Measurements from ENCODE around the gene BIN1.

Gene BIN1

GRCh38 chr2:127094509-127095366 lies 12.2 kb downstream of the BIN1 start:
- Histone ChIP-seq H3K4me3 (ENCODE audit: low read length) (no peak overlapping the region), H4K20me1 (ENCODE audit: insufficient read depth, low read length) (no peaks in the 10 kb centered on the region), H3K4me1 (ENCODE audit: low read length) (no peaks in the 10 kb centered on the region), H3K79me2 (ENCODE audit: low read length) (no peaks in the 10 kb centered on the region), H3K27me3 (replicated peaks; ENCODE audit: insufficient read depth, low read length) (no peaks in the 10 kb centered on the region), H3K9me3 (replicated peaks; ENCODE audit: insufficient read depth, low read length) (no peaks in the 10 kb centered on the region), H3K9me2 (replicated peaks; ENCODE audit: insufficient read depth, low read length) (no peaks in the 10 kb centered on the region), H3K4me2 (ENCODE audit: low read depth, low read length) (no peak overlapping the region), H3K36me3 (replicated peaks; ENCODE audit: insufficient read depth, low read length) (no peaks in the 10 kb centered on the region), H3K9ac (ENCODE audit: low read length) (no peak overlapping the region), H2AFZ (ENCODE audit: low read length) (no peak overlapping the region), H3F3A (ENCODE audit: insufficient read depth, low read length) (no peaks in the 10 kb centered on the region), H3K27ac (ENCODE audit: low read length) (no peak overlapping the region)
- no peak for DNase-seq
- TF ChIP-seq, protein P1, sequence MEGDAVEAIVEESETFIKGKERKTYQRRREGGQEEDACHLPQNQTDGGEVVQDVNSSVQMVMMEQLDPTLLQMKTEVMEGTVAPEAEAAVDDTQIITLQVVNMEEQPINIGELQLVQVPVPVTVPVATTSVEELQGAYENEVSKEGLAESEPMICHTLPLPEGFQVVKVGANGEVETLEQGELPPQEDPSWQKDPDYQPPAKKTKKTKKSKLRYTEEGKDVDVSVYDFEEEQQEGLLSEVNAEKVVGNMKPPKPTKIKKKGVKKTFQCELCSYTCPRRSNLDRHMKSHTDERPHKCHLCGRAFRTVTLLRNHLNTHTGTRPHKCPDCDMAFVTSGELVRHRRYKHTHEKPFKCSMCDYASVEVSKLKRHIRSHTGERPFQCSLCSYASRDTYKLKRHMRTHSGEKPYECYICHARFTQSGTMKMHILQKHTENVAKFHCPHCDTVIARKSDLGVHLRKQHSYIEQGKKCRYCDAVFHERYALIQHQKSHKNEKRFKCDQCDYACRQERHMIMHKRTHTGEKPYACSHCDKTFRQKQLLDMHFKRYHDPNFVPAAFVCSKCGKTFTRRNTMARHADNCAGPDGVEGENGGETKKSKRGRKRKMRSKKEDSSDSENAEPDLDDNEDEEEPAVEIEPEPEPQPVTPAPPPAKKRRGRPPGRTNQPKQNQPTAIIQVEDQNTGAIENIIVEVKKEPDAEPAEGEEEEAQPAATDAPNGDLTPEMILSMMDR (IDR thresholded peaks at IDR 0.05; ENCODE audit: low read length) = no peak

- H3K4me3 ChIP-seq (ENCODE audit: low read length) = no peak overlapping the region
- no peaks in the 10 kb centered on the region for H3K36me3 ChIP-seq (replicated peaks; ENCODE audit: insufficient read depth, low read length)
- DNase-seq = no peak
- H3K4me2 ChIP-seq (ENCODE audit: low read depth, low read length) = no peak overlapping the region
- no peak overlapping the region for H3K27ac ChIP-seq (ENCODE audit: low read length)
- H3F3A ChIP-seq (ENCODE audit: insufficient read depth, low read length) = no peaks in the 10 kb centered on the region
- H3K4me1 ChIP-seq (ENCODE audit: low read length) = no peaks in the 10 kb centered on the region
- H3K9me2 ChIP-seq (replicated peaks; ENCODE audit: insufficient read depth, low read length) = no peaks in the 10 kb centered on the region
- H3K9ac ChIP-seq (ENCODE audit: low read length) = no peak overlapping the region
- no peaks in the 10 kb centered on the region for H3K27me3 ChIP-seq (replicated peaks; ENCODE audit: insufficient read depth, low read length)
- no peaks in the 10 kb centered on the region for H3K79me2 ChIP-seq (ENCODE audit: low read length)
- no peaks in the 10 kb centered on the region for H4K20me1 ChIP-seq (ENCODE audit: insufficient read depth, low read length)
- no peaks in the 10 kb centered on the region for H3K9me3 ChIP-seq (replicated peaks; ENCODE audit: insufficient read depth, low read length)
- no peak overlapping the region for H2AFZ ChIP-seq (ENCODE audit: low read length)
- TF ChIP-seq, protein P1 (IDR thresholded peaks at IDR 0.05; ENCODE audit: low read length) = no peak
- TF ChIP-seq EZH2phosphoT487 (IDR thresholded peaks at IDR 0.05; ENCODE audit: low read length) = no peak
- TF ChIP-seq EZH2 (optimal IDR thresholded peaks at IDR 0.05; ENCODE audit: low read depth, low read length) = no peak
These were observed 13.2 kb downstream of the BIN1 start for GRCh38 chr2:127093648-127094210.

DNA sequence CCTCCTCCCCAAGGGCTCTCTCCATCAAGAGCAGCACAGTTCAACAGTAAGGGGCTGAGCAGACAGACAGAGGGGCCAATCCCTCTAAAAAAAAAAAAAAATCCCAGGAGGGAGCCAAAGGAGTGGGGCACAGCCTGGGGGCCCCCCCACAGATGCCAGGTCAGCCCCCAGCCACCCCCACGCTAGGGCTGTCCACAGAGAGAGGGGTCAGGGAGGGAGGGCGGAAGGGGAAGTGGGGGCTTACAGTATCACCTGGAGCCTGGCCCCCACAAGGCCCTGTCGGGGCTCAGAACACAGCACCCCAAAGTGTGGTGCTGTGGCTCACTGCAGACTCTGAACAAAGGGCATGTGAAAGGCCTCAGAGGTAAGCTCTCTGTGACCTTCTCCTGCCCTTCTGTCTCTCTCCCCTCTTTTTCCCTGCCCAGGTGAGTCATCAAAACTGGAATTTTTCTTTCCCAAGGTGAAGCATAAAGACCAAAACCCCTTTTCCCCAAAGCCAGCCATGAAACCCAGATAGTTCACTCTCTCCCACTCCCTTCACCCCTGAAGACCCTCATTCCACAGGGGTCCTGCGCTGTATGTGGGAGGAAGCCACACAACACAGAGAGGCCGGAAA lies 13.9 kb downstream of the BIN1 start:
- no peak overlapping the region for H3K4me2 ChIP-seq (ENCODE audit: low read depth, low read length)
- H3K9me3 ChIP-seq (replicated peaks; ENCODE audit: insufficient read depth, low read length) = no peaks in the 10 kb centered on the region
- DNase-seq = no peak
- H2AFZ ChIP-seq (ENCODE audit: low read length) = no peak overlapping the region
- H3K9ac ChIP-seq (ENCODE audit: low read length) = no peak overlapping the region
- no peaks in the 10 kb centered on the region for H3K36me3 ChIP-seq (replicated peaks; ENCODE audit: insufficient read depth, low read length)
- no peaks in the 10 kb centered on the region for H3K9me2 ChIP-seq (replicated peaks; ENCODE audit: insufficient read depth, low read length)
- no peaks in the 10 kb centered on the region for H3K4me1 ChIP-seq (ENCODE audit: low read length)
- no peaks in the 10 kb centered on the region for H4K20me1 ChIP-seq (ENCODE audit: insufficient read depth, low read length)
- no peaks in the 10 kb centered on the region for H3K79me2 ChIP-seq (ENCODE audit: low read length)
- H3K27ac ChIP-seq (ENCODE audit: low read length) = no peak overlapping the region
- no peaks in the 10 kb centered on the region for H3F3A ChIP-seq (ENCODE audit: insufficient read depth, low read length)
- no peak overlapping the region for H3K4me3 ChIP-seq (ENCODE audit: low read length)
- no peaks in the 10 kb centered on the region for H3K27me3 ChIP-seq (replicated peaks; ENCODE audit: insufficient read depth, low read length)
- TF ChIP-seq EZH2phosphoT487 (IDR thresholded peaks at IDR 0.05; ENCODE audit: low read length) = no peak
- no peak for TF ChIP-seq EZH2 (optimal IDR thresholded peaks at IDR 0.05; ENCODE audit: low read depth, low read length)
- TF ChIP-seq, protein P1 (IDR thresholded peaks at IDR 0.05; ENCODE audit: low read length) = no peak
